Osteocyte (in vitro differentiated cells): ENCODE measurements around the gene ANO8. TPM values are rescaled to one million over a fixed set of nuclear protein-coding genes. Genes with fewer than 3 reads are reported as not detected.

ENCODE experiments used
- DNase-seq: peaks from one replicate; pipeline ENCODE4 v3.0.0; 2021; ENCODE audit warnings: mixed read lengths; ENCODE audit not compliant: unreplicated experiment; ENCODE audit errors: extremely low spot score
- H3K27ac Mint-ChIP-seq: one replicate; pipeline ENCODE4 v1.8.0; 2021; ENCODE audit warnings: mild to moderate bottlenecking, mixed read lengths; ENCODE audit not compliant: unreplicated experiment
- H3K27me3 Mint-ChIP-seq: one replicate; pipeline ENCODE4 v1.8.0; 2021; ENCODE audit warnings: mixed read lengths; ENCODE audit not compliant: unreplicated experiment
- H3K36me3 Mint-ChIP-seq: one replicate; pipeline ENCODE4 v1.8.0; 2021; ENCODE audit warnings: mixed read lengths; ENCODE audit not compliant: unreplicated experiment
- H3K4me1 Mint-ChIP-seq: one replicate; pipeline ENCODE4 v1.8.0; 2021; ENCODE audit warnings: mixed read lengths; ENCODE audit not compliant: unreplicated experiment
- H3K4me3 Mint-ChIP-seq: one replicate; pipeline ENCODE4 v1.8.0; 2021; ENCODE audit warnings: mild to moderate bottlenecking, moderate library complexity, mixed read lengths; ENCODE audit not compliant: unreplicated experiment
- H3K9me3 Mint-ChIP-seq: one replicate; pipeline ENCODE4 v1.8.0; 2021; ENCODE audit warnings: mixed read lengths; ENCODE audit not compliant: unreplicated experiment
- CTCF ChIP-seq: fragments of 200-600 bp; sonication (generic); IDR thresholded peaks from 2 replicates; pipeline ENCODE4 v1.5.0; 2021; ENCODE audit warnings: antibody characterized with exemption, mild to moderate bottlenecking, moderate library complexity
- total RNA-seq: library from RNA; stranded (reverse); gene quantifications from 2 replicates; pipeline ENCODE4 v1.2.1, GENCODE V29; 2021

The ANO8 gene
- total RNA-seq, 1 donor from 2014 or later: 21.9 TPM

DNA sequence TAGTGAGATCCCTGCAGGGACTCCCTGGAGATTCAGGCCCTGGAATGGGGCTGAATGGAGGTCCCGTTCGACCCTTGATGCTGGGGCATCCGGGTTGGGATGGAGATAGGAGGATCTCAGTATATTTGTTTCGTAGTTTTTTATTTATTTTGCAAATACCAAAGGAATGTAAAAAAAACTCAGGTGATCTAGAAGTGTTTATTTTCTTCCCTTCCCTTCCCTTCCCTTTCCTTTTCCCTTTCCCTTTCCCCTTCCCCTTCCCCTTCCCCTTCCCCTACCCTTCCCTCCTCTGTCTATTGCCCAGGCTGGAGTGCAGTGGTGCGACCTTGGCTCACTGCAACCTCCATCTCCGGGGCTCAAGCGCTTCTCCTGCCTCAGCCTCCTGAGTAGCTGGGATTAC, 7.2 kb upstream of the ANO8 start:
- no peak overlapping the region for H3K27ac Mint-ChIP-seq
- DNase-seq: no peak
- no peak for TF ChIP-seq CTCF
- no peak overlapping the region for H3K4me3 Mint-ChIP-seq
- peaks cover 16% of the 10 kb centered on the region for H3K4me1 Mint-ChIP-seq
- H3K27me3 Mint-ChIP-seq: no peaks in the 10 kb centered on the region
- H3K9me3 Mint-ChIP-seq: no peaks in the 10 kb centered on the region
- H3K36me3 Mint-ChIP-seq: peaks cover 1% of the 10 kb centered on the region

GRCh38 chr19:17341386-17341785, 6.7 kb upstream of the ANO8 start:
- DNase-seq: no peak
- H3K27me3 Mint-ChIP-seq: no peaks in the 10 kb centered on the region
- H3K4me3 Mint-ChIP-seq: no peak overlapping the region
- no peak for TF ChIP-seq CTCF
- peaks cover 1% of the 10 kb centered on the region for H3K36me3 Mint-ChIP-seq
- H3K4me1 Mint-ChIP-seq: peaks cover 11% of the 10 kb centered on the region
- H3K27ac Mint-ChIP-seq: no peak overlapping the region
- H3K9me3 Mint-ChIP-seq: no peaks in the 10 kb centered on the region

DNA sequence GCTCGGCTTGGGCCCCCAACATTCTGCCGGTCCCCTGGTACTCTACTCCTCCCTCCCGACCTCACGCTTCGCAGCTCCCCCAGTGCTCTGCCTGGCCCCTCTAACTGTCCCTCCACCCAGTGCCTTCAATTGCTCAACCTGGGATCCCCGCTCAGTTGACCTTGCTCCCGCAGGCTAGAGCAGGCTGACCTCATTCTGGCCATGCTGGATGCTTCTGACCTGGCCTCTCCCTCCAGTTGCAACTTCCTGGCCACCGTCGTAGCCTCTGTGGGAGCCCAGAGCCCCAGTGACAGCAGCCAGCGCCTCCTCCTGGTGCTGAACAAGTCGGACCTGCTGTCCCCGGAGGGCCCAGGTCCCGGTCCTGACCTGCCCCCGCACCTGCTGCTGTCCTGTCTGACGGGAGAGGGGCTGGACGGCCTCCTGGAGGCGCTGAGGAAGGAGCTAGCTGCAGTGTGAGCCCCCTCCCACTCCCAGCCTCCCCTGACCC, 6.3 kb upstream of the ANO8 start:
- Mint-ChIP-seq H3K4me3 (no peak overlapping the region), H3K36me3 (peaks cover 1% of the 10 kb centered on the region), H3K27me3 (no peaks in the 10 kb centered on the region), H3K4me1 (peaks cover 8% of the 10 kb centered on the region), H3K27ac (no peak overlapping the region), H3K9me3 (no peaks in the 10 kb centered on the region)
- TF ChIP-seq CTCF: no peak
- no peak for DNase-seq

GRCh38 chr19:17340302-17340870, 5.7 kb upstream of the ANO8 start:
- no peak for TF ChIP-seq CTCF

GRCh38 chr19:17339088-17339741, 4.6 kb upstream of the ANO8 start:
- Mint-ChIP-seq H3K27me3 (no peaks in the 10 kb centered on the region), H3K27ac (no peak overlapping the region), H3K9me3 (no peaks in the 10 kb centered on the region), H3K4me1 (peaks cover 18% of the 10 kb centered on the region), H3K4me3 (peak overlapping the region; percentile 32), H3K36me3 (peaks cover 1% of the 10 kb centered on the region)
- DNase-seq: no peak
- no peak for TF ChIP-seq CTCF

More at GRCh38 chr19:17340302-17340870, 5.7 kb upstream of the ANO8 start:
- no peak for DNase-seq
- peaks cover 1% of the 10 kb centered on the region for H3K36me3 Mint-ChIP-seq
- no peak overlapping the region for H3K4me3 Mint-ChIP-seq
- no peak overlapping the region for H3K27ac Mint-ChIP-seq
- H3K27me3 Mint-ChIP-seq: no peaks in the 10 kb centered on the region
- no peaks in the 10 kb centered on the region for H3K9me3 Mint-ChIP-seq
- H3K4me1 Mint-ChIP-seq: peaks cover 11% of the 10 kb centered on the region
